HL-60 (cell line): ENCODE results near the gene CPLANE1.

ENCODE experiments used
- DNase-seq, 2 experiments: peaks; one replicate each; pipeline ENCODE4 v3.0.0-alpha.2; 2010 to 2020; ENCODE audit warnings: low read depth in 1 of 2, low spot score in 1 of 2
- H3K27ac ChIP-seq: fragments of 250-450 bp; sonication (Bioruptor Pico); replicated peaks from 2 replicates; pipeline ENCODE4 v1.5.1; 2020; ENCODE audit warnings: mild to moderate bottlenecking, moderate library complexity
- H3K27me3 ChIP-seq: fragments of 250-450 bp; sonication (Bioruptor Pico); 2 replicates; pipeline ENCODE4 v1.5.1; 2021; ENCODE audit warnings: mild to moderate bottlenecking, moderate library complexity; ENCODE audit not compliant: insufficient read depth, poor library complexity, severe bottlenecking
- H3K4me3 ChIP-seq: replicated peaks from 2 replicates; pipeline ENCODE4 v1.5.1; 2011; ENCODE audit warnings: mild to moderate bottlenecking, control low read depth, low read length; ENCODE audit not compliant: insufficient read depth
- CTCF ChIP-seq: IDR thresholded peaks from one replicate; pipeline ENCODE4 v1.5.1; 2011; ENCODE audit warnings: low read length, control low read depth, inconsistent platforms; ENCODE audit not compliant: insufficient read depth
- GABPA ChIP-seq: IDR thresholded peaks from 2 replicates; pipeline ENCODE4 v1.6.1; 2012; ENCODE audit warnings: low read depth
- POLR2AphosphoS5 ChIP-seq: IDR thresholded peaks from 2 replicates; pipeline ENCODE4 v1.6.1; 2012; ENCODE audit warnings: low read depth
- REST ChIP-seq: IDR thresholded peaks from 2 replicates; pipeline ENCODE4 v1.6.1; 2012; ENCODE audit warnings: low read depth; ENCODE audit not compliant: insufficient replicate concordance
- SPI1 ChIP-seq: IDR thresholded peaks from 2 replicates; pipeline ENCODE4 v1.6.1; 2012; ENCODE audit warnings: low read depth, mild to moderate bottlenecking, borderline replicate concordance

Gene CPLANE1

GRCh38 chr5:37121465-37121864 lies 127.7 kb downstream of the CPLANE1 start:
- DNase-seq = peak; percentile 40 to 67
- Histone ChIP-seq H3K4me3 (no peak overlapping the region), H3K27ac (peak overlapping the region; percentile 68), H3K27me3 (no peaks in the 10 kb centered on the region)
- TF ChIP-seq SPI1 (no peak), GABPA (no peak), CTCF (no peak), REST (no peak), POLR2AphosphoS5 (no peak)

- TF ChIP-seq CTCF = no peak
- TF ChIP-seq POLR2AphosphoS5 = peak; percentile 21; the same call in 1 of the 2 replicates
- TF ChIP-seq GABPA = no peak
- peak; percentile 94 for TF ChIP-seq SPI1
- peak; percentile 18 to 65 for DNase-seq
- Histone ChIP-seq H3K4me3 (no peak overlapping the region), H3K27me3 (no peaks in the 10 kb centered on the region), H3K27ac (peak overlapping the region; percentile 68)
Observed at GRCh38 chr5:37121027-37121426, 128.1 kb downstream of the CPLANE1 start.

GRCh38 chr5:37120270-37120669 lies 128.9 kb downstream of the CPLANE1 start:
- DNase-seq = no peak
- TF ChIP-seq SPI1 (no peak), REST (no peak), POLR2AphosphoS5 (no peak), CTCF (no peak), GABPA (no peak)
- no peak overlapping the region for H3K4me3 ChIP-seq
- no peak overlapping the region for H3K27ac ChIP-seq
- H3K27me3 ChIP-seq = no peaks in the 10 kb centered on the region

GRCh38 chr5:37116359-37116758 lies 132.8 kb downstream of the CPLANE1 start:
- Histone ChIP-seq H3K4me3 (no peak overlapping the region), H3K27ac (no peak overlapping the region), H3K27me3 (no peaks in the 10 kb centered on the region)
- DNase-seq = no peak
- TF ChIP-seq CTCF = no peak
- TF ChIP-seq POLR2AphosphoS5 = no peak
- no peak for TF ChIP-seq GABPA
- no peak for TF ChIP-seq SPI1
- TF ChIP-seq REST = no peak
